Activated naive CD4-positive, alpha-beta T cell treated with anti-CD3 and anti-CD28 coated beads, Interleukin-2, amount 50 U/mL, for 72 hours (primary cell): ENCODE measurements around the gene HIF3A. TPM values are rescaled to one million over a fixed set of nuclear protein-coding genes. Genes with fewer than 3 reads are reported as not detected.
"Not testable (repeated sequence)": the region's sequence is repeated elsewhere in the genome, so short reads cannot be mapped to it uniquely, and the experiment has no call there.

Experiments used
- ATAC-seq, 2 donors: fragments of 150-1000 bp; cut with Tn5 transposase; 2 replicates each; pipeline ENCODE4 v1.10.0; 2021; ENCODE audit warnings: mild to moderate bottlenecking in 2 of 2, moderate library complexity in 2 of 2
- DNase-seq, 2 donors: peaks; one replicate each; pipeline ENCODE4 v3.0.0; 2021 to 2022; ENCODE audit warnings: low spot score in 2 of 2
- H3K27ac Mint-ChIP-seq, 2 donors: one replicate each; pipeline ENCODE4 v1.8.0; 2022; ENCODE audit warnings: mild to moderate bottlenecking in 2 of 2, mixed read lengths in 2 of 2
- H3K36me3 Mint-ChIP-seq, 2 donors: one replicate each; pipeline ENCODE4 v1.8.0; 2022; ENCODE audit warnings: mixed read lengths in 2 of 2
- H3K9me3 Mint-ChIP-seq, 2 donors: one replicate each; pipeline ENCODE4 v1.8.0; 2022; ENCODE audit warnings: mixed read lengths in 2 of 2
- total RNA-seq, 2 donors: library from RNA; stranded (reverse); gene quantifications; one replicate each; pipeline ENCODE4 v1.2.3, GENCODE V29; 2022

Gene HIF3A
- total RNA-seq, 2 donors from 2014 or later: not detected

DNA sequence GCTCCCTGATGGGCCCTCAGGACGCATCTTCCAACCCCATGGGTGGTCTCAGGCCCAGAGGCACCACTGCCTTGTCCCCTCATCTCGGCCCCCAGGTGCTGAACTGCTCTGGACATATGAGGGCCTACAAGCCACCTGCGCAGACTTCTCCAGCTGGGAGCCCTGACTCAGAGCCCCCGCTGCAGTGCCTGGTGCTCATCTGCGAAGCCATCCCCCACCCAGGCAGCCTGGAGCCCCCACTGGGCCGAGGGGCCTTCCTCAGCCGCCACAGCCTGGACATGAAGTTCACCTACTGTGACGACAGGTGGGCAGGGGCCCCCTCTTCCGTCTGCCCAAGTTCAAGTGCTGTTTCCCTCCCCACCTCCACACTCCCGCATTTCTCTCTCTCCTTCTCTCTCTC is 12.2 kb downstream of the HIF3A start:
- no peak for ATAC-seq
- H3K9me3 Mint-ChIP-seq: peaks cover 4 to 12% of the 10 kb centered on the region in 2 donors
- H3K27ac Mint-ChIP-seq: no peak overlapping the region
- no peak for DNase-seq
- peaks cover 0 to 6% of the 10 kb centered on the region in 2 donors for H3K36me3 Mint-ChIP-seq

DNA sequence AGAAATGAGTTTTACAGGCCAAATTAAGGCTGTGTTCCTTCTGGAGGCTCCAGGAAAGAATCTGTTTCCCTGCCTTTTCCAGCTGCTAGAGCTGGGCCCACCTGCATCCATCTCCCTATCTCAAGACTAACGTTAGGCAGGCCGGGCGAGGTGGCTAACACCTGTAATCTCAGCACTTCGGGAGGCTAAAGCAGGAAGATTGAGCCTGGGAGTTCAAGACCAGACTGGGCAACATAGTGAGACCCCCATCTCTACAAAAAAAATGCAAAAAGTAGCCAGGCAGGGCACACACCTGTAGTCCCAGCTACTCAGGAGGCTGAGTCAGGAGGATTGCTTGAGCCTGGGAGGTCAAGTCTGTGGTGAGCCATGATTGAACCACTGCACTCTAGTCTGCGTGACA is 14.6 kb downstream of the HIF3A start:
- DNase-seq (no peak), ATAC-seq (no peak)
- H3K27ac Mint-ChIP-seq: no peak overlapping the region
- peaks cover 0 to 5% of the 10 kb centered on the region in 2 donors for H3K9me3 Mint-ChIP-seq
- H3K36me3 Mint-ChIP-seq: peaks cover 0 to 6% of the 10 kb centered on the region in 2 donors

DNA sequence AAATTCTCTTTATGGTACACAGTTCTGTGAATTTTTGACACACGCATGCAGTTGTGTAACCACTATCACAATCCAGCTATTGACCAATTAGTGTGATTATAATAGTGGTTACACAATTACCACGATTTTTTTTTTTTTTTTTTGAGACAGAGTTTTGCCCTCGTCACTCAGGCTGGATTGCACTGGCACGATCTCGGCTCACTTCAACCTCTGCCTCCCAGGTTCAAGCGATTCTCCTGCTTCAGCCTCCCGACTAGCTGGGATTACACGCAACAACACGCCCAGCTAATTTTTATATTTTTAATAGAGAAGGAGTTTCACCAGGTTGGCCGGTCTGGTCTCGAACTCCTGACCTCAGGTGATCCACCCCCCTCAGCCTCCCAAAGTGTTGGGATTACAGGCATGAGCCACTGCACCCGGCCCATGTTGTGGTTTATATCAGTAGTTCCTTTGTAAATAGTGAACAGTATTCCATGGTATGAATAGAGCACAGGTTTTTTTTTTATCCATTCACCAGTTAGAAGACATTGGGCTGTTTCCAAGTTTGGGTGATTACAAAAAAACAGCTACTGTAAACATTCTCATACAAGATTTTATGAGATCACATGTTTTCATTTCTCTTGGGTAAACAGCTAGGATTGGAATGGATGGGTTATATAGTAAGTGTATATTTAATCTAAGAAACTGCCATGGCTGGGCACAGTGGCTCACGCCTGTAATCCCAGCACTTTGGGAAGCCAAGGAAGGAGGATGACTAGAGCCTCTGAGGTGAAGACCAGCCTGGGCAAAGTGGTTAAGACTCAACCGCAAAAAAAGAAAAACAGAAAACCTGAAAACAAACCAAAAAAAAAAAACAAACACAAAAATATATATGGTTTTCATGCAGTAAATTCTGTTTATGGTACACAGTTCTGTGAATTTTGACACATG is 17.0 kb downstream of the HIF3A start:
- DNase-seq, ATAC-seq, H3K27ac Mint-ChIP-seq, H3K9me3 Mint-ChIP-seq, H3K36me3 Mint-ChIP-seq: not testable (repeated sequence)

DNA sequence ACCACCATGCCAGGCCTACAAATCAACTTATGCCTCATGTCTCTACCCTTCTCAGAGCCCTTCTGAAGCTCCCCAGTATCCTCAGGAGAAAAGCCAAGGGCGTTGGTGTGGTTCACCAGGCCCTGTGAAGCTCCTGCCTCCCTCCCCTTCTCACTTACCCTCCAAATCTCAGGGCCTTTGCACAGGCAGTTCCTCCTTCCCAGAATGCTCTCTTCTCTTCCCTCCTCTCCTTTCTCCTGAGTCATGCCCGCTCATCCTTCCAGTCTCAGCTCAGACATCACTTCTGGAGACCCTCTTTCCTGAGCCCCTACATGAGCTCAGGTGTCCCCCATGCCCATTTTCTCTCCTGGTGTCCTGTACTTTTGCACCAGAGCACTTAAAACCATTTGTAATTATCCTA is 20.5 kb downstream of the HIF3A start:
- Mint-ChIP-seq H3K27ac (peak overlapping the region; percentile 24 to 30), H3K36me3 (no peaks in the 10 kb centered on the region), H3K9me3 (no peaks in the 10 kb centered on the region)
- no peak for DNase-seq
- ATAC-seq: no peak

DNA sequence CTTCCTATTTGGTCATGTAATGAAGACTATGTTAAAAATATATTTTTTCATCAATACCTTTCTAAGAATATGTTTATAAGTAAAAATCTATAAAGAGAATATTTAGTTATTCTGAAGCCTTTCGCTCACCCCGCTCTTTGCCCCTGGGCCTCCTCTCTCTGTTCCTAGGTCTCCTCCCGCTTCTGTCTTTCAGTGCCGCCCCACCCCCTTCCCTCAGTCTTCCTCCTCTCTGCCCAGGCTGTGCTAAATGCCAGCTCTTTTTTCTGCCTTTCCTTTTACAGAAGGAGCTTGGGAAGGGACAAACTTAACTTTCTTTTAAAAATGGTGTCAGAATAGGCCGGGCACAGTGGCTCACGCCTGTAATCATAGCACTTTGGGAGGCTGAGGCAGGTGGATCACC is 22.8 kb downstream of the HIF3A start:
- DNase-seq (no peak), ATAC-seq (no peak)
- H3K9me3 Mint-ChIP-seq: no peaks in the 10 kb centered on the region
- H3K36me3 Mint-ChIP-seq: no peaks in the 10 kb centered on the region
- H3K27ac Mint-ChIP-seq: no peak overlapping the region

DNA sequence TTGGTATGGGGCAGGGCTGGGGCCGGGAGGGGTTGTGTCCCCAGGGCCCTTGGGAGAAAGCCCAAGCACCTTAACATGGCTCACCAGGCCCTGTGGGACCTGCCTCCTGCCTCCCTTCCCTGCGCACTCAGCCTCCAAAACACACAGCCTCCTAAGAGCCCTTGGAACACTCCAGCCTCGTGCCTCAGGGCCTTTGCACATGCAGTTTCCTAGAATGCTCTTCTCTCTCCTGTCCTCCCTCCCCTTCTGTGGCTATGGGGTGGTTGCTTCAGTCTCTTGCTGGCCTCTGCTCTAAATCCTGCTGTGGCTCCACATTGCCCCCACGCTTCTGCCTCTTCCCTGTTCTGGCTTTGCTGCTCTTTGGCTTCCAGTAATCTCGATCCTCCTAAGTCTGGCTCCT is 23.7 kb downstream of the HIF3A start:
- DNase-seq: no peak
- peaks cover 2 to 4% of the 10 kb centered on the region in 2 donors for H3K9me3 Mint-ChIP-seq
- ATAC-seq: no peak
- H3K36me3 Mint-ChIP-seq: peaks cover 0 to 3% of the 10 kb centered on the region in 2 donors
- no peak overlapping the region for H3K27ac Mint-ChIP-seq

DNA sequence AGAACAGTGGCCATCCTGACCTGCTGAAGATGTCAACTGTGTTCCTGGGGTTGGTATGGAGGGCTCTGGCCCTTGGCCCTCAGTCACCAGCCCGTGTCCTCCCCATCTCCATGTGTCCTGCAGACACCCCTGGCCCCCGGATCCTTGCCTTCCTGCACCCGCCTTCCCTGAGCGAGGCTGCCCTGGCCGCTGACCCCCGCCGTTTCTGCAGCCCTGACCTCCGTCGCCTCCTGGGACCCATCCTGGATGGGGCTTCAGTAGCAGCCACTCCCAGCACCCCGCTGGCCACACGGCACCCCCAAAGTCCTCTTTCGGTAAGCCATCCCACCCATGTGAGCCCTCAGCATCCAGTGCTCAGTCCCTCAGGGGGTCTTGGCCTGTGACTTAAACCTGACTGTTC is 24.8 kb downstream of the HIF3A start:
- Mint-ChIP-seq H3K36me3 (peaks cover 0 to 8% of the 10 kb centered on the region in 2 donors), H3K27ac (no peak overlapping the region), H3K9me3 (peaks cover 4 to 10% of the 10 kb centered on the region in 2 donors)
- ATAC-seq: no peak
- no peak for DNase-seq

DNA sequence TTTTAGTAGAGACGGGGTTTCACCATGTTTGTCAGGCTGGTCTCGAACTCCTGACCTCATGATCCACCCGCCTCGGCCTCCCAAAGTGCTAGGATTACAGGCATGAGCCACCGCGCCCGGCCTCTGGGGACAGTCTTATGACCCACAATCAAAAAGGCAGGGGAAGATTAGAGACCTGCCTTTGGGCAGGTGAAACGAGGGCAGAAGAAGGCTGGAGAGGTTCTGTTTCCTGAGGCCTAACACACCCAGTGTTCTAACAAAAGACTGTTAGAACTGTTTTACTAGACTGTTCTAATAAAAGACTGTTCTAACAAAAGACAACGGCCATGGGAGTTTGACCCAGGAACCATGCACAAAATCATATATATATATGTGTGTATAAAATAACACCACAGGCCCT is 26.4 kb downstream of the HIF3A start:
- DNase-seq, ATAC-seq, H3K27ac Mint-ChIP-seq: not testable (repeated sequence)
- Mint-ChIP-seq H3K36me3 (peaks cover 1 to 14% of the 10 kb centered on the region in 2 donors), H3K9me3 (peaks cover 9 to 15% of the 10 kb centered on the region in 2 donors)

DNA sequence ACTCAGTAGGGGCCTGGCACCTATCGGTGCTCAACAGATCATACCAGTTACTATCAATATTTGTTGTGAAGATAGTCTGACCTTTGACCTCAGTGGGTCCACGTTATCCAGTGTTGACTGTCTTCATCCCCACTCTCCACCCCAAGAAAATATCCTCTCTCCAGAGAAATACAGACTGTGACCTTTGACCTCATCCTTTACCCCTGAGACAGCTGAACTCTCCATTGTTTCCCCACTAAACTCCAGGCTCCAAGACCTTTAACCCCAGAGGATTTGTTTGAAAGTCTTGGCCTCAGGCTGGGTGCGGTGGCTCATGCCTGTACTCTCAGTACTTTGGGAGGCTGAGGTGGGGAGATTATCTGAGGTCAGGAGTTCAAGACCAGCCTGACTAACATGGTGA is 27.4 kb downstream of the HIF3A start:
- no peak for ATAC-seq
- Mint-ChIP-seq H3K36me3 (peaks cover 9 to 21% of the 10 kb centered on the region in 2 donors), H3K9me3 (peaks cover 15 to 21% of the 10 kb centered on the region in 2 donors), H3K27ac (no peak overlapping the region)
- DNase-seq: no peak

DNA sequence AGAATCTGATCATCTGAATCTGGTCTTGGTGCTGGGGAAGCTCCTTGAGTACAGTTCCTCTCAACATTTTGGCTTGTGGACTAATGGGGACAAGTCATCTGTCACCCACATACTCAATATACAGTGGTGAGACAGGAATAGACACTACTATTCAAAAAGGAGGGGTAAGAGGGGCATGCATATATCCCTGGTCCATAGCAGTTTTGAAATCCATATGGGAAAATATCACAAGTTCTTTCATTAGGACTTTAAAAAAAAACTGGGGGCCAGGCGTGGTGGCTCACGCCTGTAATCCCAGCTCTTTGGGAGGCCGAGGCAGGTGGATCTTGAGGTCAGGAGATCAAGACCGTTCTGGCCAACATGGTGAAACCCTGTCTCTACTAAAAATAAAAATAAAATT is 29.8 kb downstream of the HIF3A start:
- DNase-seq: no peak
- Mint-ChIP-seq H3K9me3 (peaks cover 29 to 37% of the 10 kb centered on the region in 2 donors), H3K27ac (no peak overlapping the region), H3K36me3 (peaks cover 13 to 25% of the 10 kb centered on the region in 2 donors)
- ATAC-seq: no peak

DNA sequence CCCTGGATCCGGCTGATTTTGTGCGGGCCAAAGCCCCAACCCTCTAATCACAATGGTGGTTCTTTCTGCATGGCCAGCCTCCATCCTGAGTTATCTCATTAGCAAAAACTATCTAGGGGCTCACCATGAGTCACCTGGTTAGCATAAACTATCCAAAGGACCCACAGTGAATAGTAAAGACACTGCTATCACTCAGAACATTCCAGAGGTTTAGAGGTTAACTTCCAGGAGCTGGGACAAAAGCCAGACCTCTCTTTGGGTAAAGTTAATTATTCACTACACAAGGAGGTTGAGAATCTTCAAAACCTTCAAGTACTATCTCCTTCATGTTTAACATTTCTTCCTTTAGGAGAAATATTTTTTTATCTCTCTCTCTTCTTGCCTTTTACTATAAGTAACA is 31.2 kb downstream of the HIF3A start:
- H3K27ac Mint-ChIP-seq: no peak overlapping the region

DNA sequence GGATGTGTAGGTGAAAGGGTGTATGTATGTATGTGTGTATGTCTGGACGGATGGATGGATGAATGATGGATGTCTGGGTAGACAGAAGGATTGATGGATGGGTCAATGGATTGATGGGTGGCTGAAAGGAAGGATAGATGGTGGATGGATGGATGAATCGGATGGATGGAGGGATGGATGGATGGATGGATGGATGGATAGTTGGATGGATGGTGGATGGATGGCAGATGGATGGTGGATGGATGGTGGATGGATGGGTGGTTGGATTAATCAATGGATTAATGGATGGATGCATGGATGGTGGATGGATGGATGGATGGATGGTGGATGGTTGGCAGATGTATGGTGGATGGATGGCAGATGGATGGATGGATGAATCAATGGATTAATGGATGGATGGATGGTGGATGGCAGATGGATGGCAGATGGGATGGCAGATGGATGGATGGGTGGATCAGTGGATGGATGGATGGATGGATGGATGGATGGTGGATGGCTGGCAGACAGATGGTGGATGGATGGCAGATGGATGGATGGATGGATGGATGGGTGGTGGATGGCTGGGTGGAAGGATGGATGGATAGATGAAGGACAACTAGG is 33.6 kb downstream of the HIF3A start:
- no peak for DNase-seq
- peaks cover 13 to 23% of the 10 kb centered on the region in 2 donors for H3K36me3 Mint-ChIP-seq
- ATAC-seq: no peak
- peaks cover 28 to 34% of the 10 kb centered on the region in 2 donors for H3K9me3 Mint-ChIP-seq
- H3K27ac Mint-ChIP-seq: no peak overlapping the region

More for the DNA sequence above, 31.2 kb downstream of the HIF3A start:
- peaks cover 13 to 25% of the 10 kb centered on the region in 2 donors for H3K36me3 Mint-ChIP-seq
- DNase-seq (no peak), ATAC-seq (no peak)
- peaks cover 29 to 37% of the 10 kb centered on the region in 2 donors for H3K9me3 Mint-ChIP-seq

DNA sequence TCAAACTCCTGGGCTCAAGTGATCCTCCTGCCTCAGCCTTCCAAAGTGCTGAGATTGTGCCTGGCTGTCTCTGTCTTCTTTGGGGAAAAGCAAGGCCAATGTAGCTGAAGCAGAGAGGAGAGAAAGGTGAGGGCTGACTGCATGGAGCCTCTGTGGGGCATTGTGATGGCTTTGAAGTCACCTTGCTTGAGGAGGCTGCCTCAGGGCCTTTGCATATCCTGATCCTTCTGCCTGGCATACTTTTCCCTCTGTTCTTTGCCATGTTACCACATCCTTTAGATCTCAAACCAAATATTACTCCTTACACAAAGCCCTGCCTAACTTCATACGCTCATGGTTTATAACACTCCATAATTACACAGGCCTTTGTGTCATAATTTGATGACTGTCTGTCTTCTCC is 40.6 kb downstream of the HIF3A start:
- no peaks in the 10 kb centered on the region for H3K36me3 Mint-ChIP-seq

DNA sequence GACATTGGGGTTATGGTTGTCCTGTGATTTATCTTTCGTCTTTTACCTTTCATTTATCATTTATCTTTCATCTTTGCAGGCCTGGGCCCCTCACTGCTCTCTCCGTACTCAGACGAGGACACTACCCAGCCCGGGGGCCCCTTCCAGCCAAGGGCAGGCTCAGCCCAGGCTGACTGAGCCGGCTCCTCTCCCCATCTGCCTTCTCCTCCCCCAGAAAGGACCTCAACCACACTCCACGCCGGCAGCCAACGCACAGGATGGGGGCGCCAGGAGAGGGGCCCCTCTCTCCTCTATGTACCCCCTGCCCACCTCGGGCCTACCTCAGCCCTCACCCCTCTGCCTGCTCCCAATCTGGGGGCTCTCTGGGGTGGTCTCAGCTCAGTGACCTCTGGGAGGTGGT is 42.6 kb downstream of the HIF3A start:
- ATAC-seq: no peak
- Mint-ChIP-seq H3K9me3 (no peaks in the 10 kb centered on the region), H3K27ac (peak overlapping the region in 1 of 2 donors; percentile 56)

More for the DNA sequence above, 40.6 kb downstream of the HIF3A start:
- no peak for DNase-seq
- H3K9me3 Mint-ChIP-seq: no peaks in the 10 kb centered on the region
- H3K27ac Mint-ChIP-seq: no peak overlapping the region
- no peak for ATAC-seq

DNA sequence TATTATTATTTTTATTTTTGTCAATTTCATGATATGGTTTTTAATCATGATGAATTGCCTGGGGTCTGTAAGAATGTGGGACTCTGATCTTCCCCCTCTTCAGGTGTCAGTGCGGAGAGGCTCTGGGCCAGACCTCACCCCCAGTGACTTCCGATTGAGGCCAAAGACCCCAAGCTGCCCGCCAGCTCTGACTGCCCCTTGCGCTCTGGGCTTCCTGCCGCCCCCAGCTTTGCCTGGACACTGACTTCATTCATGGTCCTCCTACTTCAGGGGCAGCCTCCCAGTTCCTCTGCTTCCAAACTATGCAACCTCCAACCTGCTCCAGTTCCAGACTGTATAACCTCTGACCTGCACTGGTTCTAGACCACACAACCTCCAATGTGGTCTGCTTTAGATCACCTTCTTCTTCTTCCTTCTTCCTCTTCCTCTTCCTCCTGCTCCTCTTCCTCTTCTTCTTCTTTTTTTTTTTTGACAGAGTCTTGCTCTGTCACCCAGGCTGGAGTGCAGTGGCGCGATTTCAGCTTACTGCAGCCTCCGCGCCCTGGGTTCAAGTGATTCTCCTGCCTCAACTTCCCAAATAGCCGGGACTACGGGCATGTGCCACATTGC is 43.3 kb downstream of the HIF3A start:
- no peak for DNase-seq
- Mint-ChIP-seq H3K36me3 (no peaks in the 10 kb centered on the region), H3K27ac (peak overlapping the region in 1 of 2 donors; percentile 37), H3K9me3 (no peaks in the 10 kb centered on the region)
- ATAC-seq: no peak

More for the DNA sequence above, 42.6 kb downstream of the HIF3A start:
- no peak for DNase-seq
- H3K36me3 Mint-ChIP-seq: no peaks in the 10 kb centered on the region

DNA sequence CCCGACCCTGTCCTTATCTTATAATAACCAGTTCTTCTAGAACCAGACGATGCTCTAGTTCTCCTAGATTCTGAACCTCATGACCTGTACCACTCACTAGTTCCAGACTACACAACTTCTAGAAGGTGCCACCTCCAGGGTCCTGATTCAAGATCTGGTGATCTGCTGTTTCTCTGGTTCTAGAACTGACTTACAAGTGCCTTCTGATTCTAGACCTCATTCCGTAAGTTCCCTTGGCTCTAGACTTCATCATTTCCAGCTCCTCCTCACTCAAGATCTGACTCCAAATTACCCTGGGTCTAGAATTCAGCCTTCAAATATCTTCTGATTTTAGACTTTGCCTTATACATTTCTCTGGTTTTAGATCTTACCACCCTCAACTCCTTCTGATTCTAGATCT is 45.1 kb downstream of the HIF3A start:
- Mint-ChIP-seq H3K9me3 (no peaks in the 10 kb centered on the region), H3K36me3 (no peaks in the 10 kb centered on the region), H3K27ac (no peak overlapping the region)
- no peak for DNase-seq
- no peak for ATAC-seq

DNA sequence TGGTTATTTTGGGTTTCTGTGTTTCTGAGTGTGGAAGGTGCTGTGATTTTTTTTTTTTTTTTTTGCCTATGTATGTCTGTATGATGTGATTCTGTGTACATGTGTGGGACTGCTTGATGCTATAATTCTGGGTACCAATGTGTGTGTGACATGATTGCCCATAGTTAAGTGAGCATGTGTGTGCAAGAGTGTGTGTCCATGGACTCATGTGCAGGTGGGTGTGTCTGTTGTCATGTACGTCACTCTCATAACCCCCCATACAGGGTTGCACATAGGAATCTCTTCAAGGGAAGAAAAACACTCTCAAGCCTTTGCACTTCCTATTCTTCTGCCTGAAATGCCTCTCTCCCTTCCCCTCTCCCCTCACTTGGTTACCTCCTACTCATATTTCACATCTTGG is 47.5 kb downstream of the HIF3A start:
- DNase-seq: no peak
- peaks cover 8 to 18% of the 10 kb centered on the region in 2 donors for H3K36me3 Mint-ChIP-seq
- H3K27ac Mint-ChIP-seq: no peak overlapping the region
- ATAC-seq: no peak
- peaks cover 0 to 6% of the 10 kb centered on the region in 2 donors for H3K9me3 Mint-ChIP-seq
